Stimulated activated naive CD8-positive, alpha-beta T cell treated with anti-CD3 and anti-CD28 coated beads, Interleukin-15, amount 100 ng/mL, for 72 hours (primary cell): ENCODE results near the gene TBXA2R.
"Not testable (repeated sequence)": the region's sequence is repeated elsewhere in the genome, so short reads cannot be mapped to it uniquely, and the experiment has no call there.

Source experiments
- ATAC-seq: fragments of 150-1000 bp; cut with Tn5 transposase; 2 replicates; pipeline ENCODE4 v1.10.0; 2021; ENCODE audit warnings: mild to moderate bottlenecking, moderate library complexity
- DNase-seq, 2 donors: peaks; one replicate each; pipeline ENCODE4 v3.0.0; 2021 to 2022
- H3K27ac Mint-ChIP-seq, 2 donors: one replicate each; pipeline ENCODE4 v1.8.0; 2022; ENCODE audit warnings: mild to moderate bottlenecking in 2 of 2, mixed read lengths in 2 of 2, moderate library complexity in 2 of 2
- H3K27me3 Mint-ChIP-seq: one replicate; pipeline ENCODE4 v1.8.0; 2022; ENCODE audit warnings: mixed read lengths
- H3K4me1 Mint-ChIP-seq: one replicate; pipeline ENCODE4 v1.8.0; 2022; ENCODE audit warnings: mild to moderate bottlenecking, mixed read lengths
- H3K4me3 Mint-ChIP-seq, 2 donors: one replicate each; pipeline ENCODE4 v1.8.0; 2022; ENCODE audit warnings: mild to moderate bottlenecking in 2 of 2, mixed read lengths in 2 of 2, moderate library complexity in 1 of 2
- H3K9me3 Mint-ChIP-seq, 2 donors: one replicate each; pipeline ENCODE4 v1.8.0; 2022; ENCODE audit warnings: mixed read lengths in 2 of 2

Gene TBXA2R

GRCh38 chr19:3606690-3607289 is at the start of gene TBXA2R:
Gene TBXA2R, minus strand, starts transcription at chr19:3606875. Its CDS starts 6,241 bp downstream, at chr19:3600634.
- Mint-ChIP-seq H3K27ac (no peak within 1 kb of the TSS), H3K4me1 (peaks cover 16% of the 10 kb centered on the region), H3K4me3 (peak within 1 kb of the TSS in 1 of 2 donors; percentile 49), H3K27me3 (no peaks in the 10 kb centered on the region), H3K9me3 (no peaks in the 10 kb centered on the region)
- DNase-seq (peak; percentile 74), ATAC-seq (peak; percentile 59)

GRCh38 chr19:3656073-3656746 is 49.5 kb upstream of the TBXA2R start:
- Mint-ChIP-seq H3K27me3 (no peaks in the 10 kb centered on the region), H3K27ac (peak overlapping the region in 1 of 2 donors; percentile 86), H3K9me3 (no peaks in the 10 kb centered on the region)

GRCh38 chr19:3655402-3656072 is 48.9 kb upstream of the TBXA2R start:
- no peak overlapping the region for H3K27ac Mint-ChIP-seq
- no peaks in the 10 kb centered on the region for H3K4me1 Mint-ChIP-seq
- no peak overlapping the region for H3K4me3 Mint-ChIP-seq
- no peaks in the 10 kb centered on the region for H3K9me3 Mint-ChIP-seq
- H3K27me3 Mint-ChIP-seq = no peaks in the 10 kb centered on the region
- ATAC-seq (no peak), DNase-seq (no peak)

More at GRCh38 chr19:3656073-3656746, 49.5 kb upstream of the TBXA2R start:
- Mint-ChIP-seq H3K4me1 (no peaks in the 10 kb centered on the region), H3K4me3 (no peak overlapping the region)
- DNase-seq (no peak), ATAC-seq (no peak)

- Mint-ChIP-seq H3K9me3 (no peaks in the 10 kb centered on the region), H3K4me1 (no peaks in the 10 kb centered on the region), H3K4me3 (no peak overlapping the region), H3K27ac (peak overlapping the region in 1 of 2 donors; percentile 46), H3K27me3 (no peaks in the 10 kb centered on the region)
- DNase-seq = no peak
- no peak for ATAC-seq
Observed at GRCh38 chr19:3653865-3654513, 47.3 kb upstream of the TBXA2R start.

- Mint-ChIP-seq H3K4me3 (no peak overlapping the region), H3K27me3 (no peaks in the 10 kb centered on the region), H3K27ac (no peak overlapping the region), H3K9me3 (no peaks in the 10 kb centered on the region), H3K4me1 (no peaks in the 10 kb centered on the region)
- ATAC-seq = no peak
- no peak for DNase-seq
Observed at GRCh38 chr19:3653081-3653795, 46.6 kb upstream of the TBXA2R start.

- H3K4me1 Mint-ChIP-seq = no peaks in the 10 kb centered on the region
- no peak for ATAC-seq
Observed at GRCh38 chr19:3652422-3652821, 45.7 kb upstream of the TBXA2R start.

GRCh38 chr19:3651684-3652083 is 45.0 kb upstream of the TBXA2R start:
- H3K9me3 Mint-ChIP-seq = no peaks in the 10 kb centered on the region
- DNase-seq = no peak
- no peaks in the 10 kb centered on the region for H3K4me1 Mint-ChIP-seq
- H3K4me3 Mint-ChIP-seq = no peak overlapping the region
- H3K27ac Mint-ChIP-seq = peak overlapping the region in 1 of 2 donors; percentile 51
- ATAC-seq = no peak
- no peaks in the 10 kb centered on the region for H3K27me3 Mint-ChIP-seq

More at GRCh38 chr19:3652422-3652821, 45.7 kb upstream of the TBXA2R start:
- DNase-seq = no peak
- H3K9me3 Mint-ChIP-seq = no peaks in the 10 kb centered on the region
- no peak overlapping the region for H3K4me3 Mint-ChIP-seq
- no peak overlapping the region for H3K27ac Mint-ChIP-seq
- H3K27me3 Mint-ChIP-seq = no peaks in the 10 kb centered on the region

- H3K27ac Mint-ChIP-seq = no peak overlapping the region
- H3K4me1 Mint-ChIP-seq = no peaks in the 10 kb centered on the region
- no peaks in the 10 kb centered on the region for H3K9me3 Mint-ChIP-seq
- H3K27me3 Mint-ChIP-seq = no peaks in the 10 kb centered on the region
- ATAC-seq = no peak
- no peak overlapping the region for H3K4me3 Mint-ChIP-seq
- DNase-seq = no peak
Observed at GRCh38 chr19:3649888-3650287, 43.2 kb upstream of the TBXA2R start.

- no peaks in the 10 kb centered on the region for H3K27me3 Mint-ChIP-seq
Observed at GRCh38 chr19:3648037-3648905, 41.6 kb upstream of the TBXA2R start.

GRCh38 chr19:3647102-3647501 is 40.4 kb upstream of the TBXA2R start:
- not testable (repeated sequence) for DNase-seq, H3K4me1 Mint-ChIP-seq, H3K27ac Mint-ChIP-seq, H3K9me3 Mint-ChIP-seq, H3K27me3 Mint-ChIP-seq, ATAC-seq, H3K4me3 Mint-ChIP-seq

More at GRCh38 chr19:3648037-3648905, 41.6 kb upstream of the TBXA2R start:
- no peaks in the 10 kb centered on the region for H3K9me3 Mint-ChIP-seq
- DNase-seq = no peak
- H3K4me3 Mint-ChIP-seq = no peak overlapping the region
- ATAC-seq = peak; percentile 14
- no peaks in the 10 kb centered on the region for H3K4me1 Mint-ChIP-seq
- H3K27ac Mint-ChIP-seq = no peak overlapping the region

- DNase-seq = no peak
- H3K27me3 Mint-ChIP-seq = no peaks in the 10 kb centered on the region
- H3K4me3 Mint-ChIP-seq = no peak overlapping the region
- no peak for ATAC-seq
- no peaks in the 10 kb centered on the region for H3K9me3 Mint-ChIP-seq
- no peak overlapping the region for H3K27ac Mint-ChIP-seq
- H3K4me1 Mint-ChIP-seq = no peaks in the 10 kb centered on the region
Observed at GRCh38 chr19:3646336-3647092, 39.8 kb upstream of the TBXA2R start.

- DNase-seq (no peak), ATAC-seq (no peak)
- H3K4me3 Mint-ChIP-seq = no peak overlapping the region
- H3K4me1 Mint-ChIP-seq = no peaks in the 10 kb centered on the region
- H3K9me3 Mint-ChIP-seq = no peaks in the 10 kb centered on the region
- H3K27ac Mint-ChIP-seq = no peak overlapping the region
- H3K27me3 Mint-ChIP-seq = no peaks in the 10 kb centered on the region
Observed at GRCh38 chr19:3645726-3646125, 39.1 kb upstream of the TBXA2R start.

GRCh38 chr19:3645067-3645396 is 38.4 kb upstream of the TBXA2R start:
- DNase-seq = no peak
- no peaks in the 10 kb centered on the region for H3K4me1 Mint-ChIP-seq
- no peak for ATAC-seq
- H3K27ac Mint-ChIP-seq = no peak overlapping the region
- H3K27me3 Mint-ChIP-seq = no peaks in the 10 kb centered on the region
- no peaks in the 10 kb centered on the region for H3K9me3 Mint-ChIP-seq
- no peak overlapping the region for H3K4me3 Mint-ChIP-seq
